ENCODE results near the gene L3HYPDH.

L3HYPDH gene

DNA sequence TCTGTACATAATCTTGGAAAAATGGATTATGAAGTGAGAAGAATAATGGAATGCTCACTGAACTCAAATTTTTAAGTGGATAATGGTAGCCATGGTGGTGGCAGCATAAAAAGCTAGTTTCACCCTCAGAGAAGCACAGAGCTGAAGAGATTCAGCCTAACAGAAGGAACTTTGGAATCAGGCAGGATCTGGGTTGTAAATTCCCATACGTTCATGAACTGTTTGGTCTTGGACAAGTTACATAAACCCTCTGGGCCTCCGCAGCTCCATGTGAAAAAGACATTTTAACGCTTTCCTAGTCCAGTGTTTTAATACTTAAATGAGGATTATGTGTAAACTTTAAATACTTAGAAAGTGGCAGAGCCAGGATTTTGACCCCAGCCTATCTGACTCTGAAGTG lies 26.8 kb upstream of the L3HYPDH start:
- Histone ChIP-seq H3K27ac (ENCODE audit: low read length) (no peak overlapping the region), H3K4me3 (ENCODE audit: low read depth in 1 of 2, low read length in 2 of 2) (no peak overlapping the region), H3K9me3 (ENCODE audit: insufficient read depth, low read length, severe bottlenecking) (no peaks in the 10 kb centered on the region), H3K79me2 (ENCODE audit: insufficient read depth, low read length) (no peaks in the 10 kb centered on the region), H3K4me2 (ENCODE audit: insufficient read depth, low read length) (no peak overlapping the region), H3K9ac (ENCODE audit: low read depth, low read length) (no peak overlapping the region), H3K36me3 (ENCODE audit: insufficient read depth, low read length) (no peaks in the 10 kb centered on the region), H3K4me1 (ENCODE audit: insufficient read depth, low read length) (no peaks in the 10 kb centered on the region), H2AFZ (ENCODE audit: low read depth, low read length) (no peak overlapping the region), H4K20me1 (ENCODE audit: insufficient read depth, low read length) (no peaks in the 10 kb centered on the region), H3K27me3 (ENCODE audit: insufficient read depth, low read length, poor library complexity) (no peaks in the 10 kb centered on the region)
- no peak for TF ChIP-seq EZH2 (IDR thresholded peaks at IDR 0.05; ENCODE audit: borderline replicate concordance, low read depth, low read length, severe bottlenecking)
- TF ChIP-seq, protein P1, sequence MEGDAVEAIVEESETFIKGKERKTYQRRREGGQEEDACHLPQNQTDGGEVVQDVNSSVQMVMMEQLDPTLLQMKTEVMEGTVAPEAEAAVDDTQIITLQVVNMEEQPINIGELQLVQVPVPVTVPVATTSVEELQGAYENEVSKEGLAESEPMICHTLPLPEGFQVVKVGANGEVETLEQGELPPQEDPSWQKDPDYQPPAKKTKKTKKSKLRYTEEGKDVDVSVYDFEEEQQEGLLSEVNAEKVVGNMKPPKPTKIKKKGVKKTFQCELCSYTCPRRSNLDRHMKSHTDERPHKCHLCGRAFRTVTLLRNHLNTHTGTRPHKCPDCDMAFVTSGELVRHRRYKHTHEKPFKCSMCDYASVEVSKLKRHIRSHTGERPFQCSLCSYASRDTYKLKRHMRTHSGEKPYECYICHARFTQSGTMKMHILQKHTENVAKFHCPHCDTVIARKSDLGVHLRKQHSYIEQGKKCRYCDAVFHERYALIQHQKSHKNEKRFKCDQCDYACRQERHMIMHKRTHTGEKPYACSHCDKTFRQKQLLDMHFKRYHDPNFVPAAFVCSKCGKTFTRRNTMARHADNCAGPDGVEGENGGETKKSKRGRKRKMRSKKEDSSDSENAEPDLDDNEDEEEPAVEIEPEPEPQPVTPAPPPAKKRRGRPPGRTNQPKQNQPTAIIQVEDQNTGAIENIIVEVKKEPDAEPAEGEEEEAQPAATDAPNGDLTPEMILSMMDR (IDR thresholded peaks at IDR 0.05; ENCODE audit: borderline replicate concordance, extremely low read depth, low read length, poor library complexity, severe bottlenecking), result no peak
- DNase-seq (no peak), ATAC-seq (ENCODE audit: insufficient read depth, low read depth) (no peak)

DNA sequence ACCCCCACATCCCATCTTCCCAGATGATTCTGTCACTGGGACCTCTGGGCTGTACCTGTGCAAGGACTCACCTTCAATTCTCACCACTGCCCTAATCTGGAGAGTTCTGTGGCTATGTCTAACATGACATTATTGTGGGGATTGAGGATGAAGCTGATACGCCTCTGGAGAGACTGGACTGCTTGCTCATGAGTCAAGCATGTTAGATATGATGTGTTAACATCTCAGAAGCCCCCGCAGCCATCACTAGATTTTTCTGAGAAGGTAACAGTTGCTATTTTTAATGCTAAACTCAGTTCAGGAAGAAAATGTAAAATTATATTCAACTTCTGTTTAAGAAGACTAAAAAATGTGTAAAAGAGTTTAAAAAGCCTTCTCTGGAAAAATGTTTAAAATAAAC lies 25.8 kb upstream of the L3HYPDH start:
- no peaks in the 10 kb centered on the region for H4K20me1 ChIP-seq (ENCODE audit: insufficient read depth, low read length)
- H3K79me2 ChIP-seq (ENCODE audit: insufficient read depth, low read length), result no peaks in the 10 kb centered on the region
- TF ChIP-seq, protein P1 (IDR thresholded peaks at IDR 0.05; ENCODE audit: borderline replicate concordance, extremely low read depth, low read length, poor library complexity, severe bottlenecking), result no peak
- TF ChIP-seq EZH2 (IDR thresholded peaks at IDR 0.05; ENCODE audit: borderline replicate concordance, low read depth, low read length, severe bottlenecking), result no peak
- H2AFZ ChIP-seq (ENCODE audit: low read depth, low read length), result no peak overlapping the region
- no peak overlapping the region for H3K9ac ChIP-seq (ENCODE audit: low read depth, low read length)
- H3K4me3 ChIP-seq (ENCODE audit: low read depth in 1 of 2, low read length in 2 of 2), result no peak overlapping the region
- DNase-seq (no peak), ATAC-seq (ENCODE audit: insufficient read depth, low read depth) (no peak)
- H3K36me3 ChIP-seq (ENCODE audit: insufficient read depth, low read length), result no peaks in the 10 kb centered on the region
- no peak overlapping the region for H3K27ac ChIP-seq (ENCODE audit: low read length)
- peaks cover under 1% of the 10 kb centered on the region; the same call in 1 of the 2 replicates for H3K4me1 ChIP-seq (ENCODE audit: insufficient read depth, low read length)
- H3K4me2 ChIP-seq (ENCODE audit: insufficient read depth, low read length), result no peak overlapping the region
- H3K9me3 ChIP-seq (ENCODE audit: insufficient read depth, low read length, severe bottlenecking), result no peaks in the 10 kb centered on the region
- no peaks in the 10 kb centered on the region for H3K27me3 ChIP-seq (ENCODE audit: insufficient read depth, low read length, poor library complexity)

DNA sequence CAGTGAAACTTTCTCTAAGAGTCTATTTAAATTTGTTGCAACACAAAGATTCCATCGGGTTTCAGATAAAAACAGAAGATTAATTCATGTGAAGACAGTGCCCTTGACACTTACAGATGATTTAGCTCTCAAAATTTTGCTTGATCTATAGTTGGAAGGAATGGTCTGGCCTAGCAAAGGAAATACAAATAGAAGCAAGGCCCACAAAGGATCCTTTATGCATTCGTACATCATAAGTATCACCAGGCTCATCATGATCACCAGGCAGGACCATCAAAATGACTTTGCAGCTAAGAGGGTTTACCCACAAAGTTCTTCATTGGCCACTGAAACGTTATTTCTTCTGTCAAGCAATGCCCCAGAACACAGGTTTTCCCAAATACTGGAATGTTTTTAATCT lies 24.9 kb upstream of the L3HYPDH start:
- Histone ChIP-seq H3K36me3 (ENCODE audit: insufficient read depth, low read length) (peaks cover 2% of the 10 kb centered on the region; the same call in 1 of the 2 replicates), H3K4me1 (ENCODE audit: insufficient read depth, low read length) (peaks cover 8% of the 10 kb centered on the region; the same call in 1 of the 2 replicates), H3K27ac (ENCODE audit: low read length) (no peak overlapping the region), H3K9ac (ENCODE audit: low read depth, low read length) (no peak overlapping the region), H3K4me2 (ENCODE audit: insufficient read depth, low read length) (no peak overlapping the region), H4K20me1 (ENCODE audit: insufficient read depth, low read length) (no peaks in the 10 kb centered on the region), H3K4me3 (ENCODE audit: low read depth in 1 of 2, low read length in 2 of 2) (no peak overlapping the region), H2AFZ (ENCODE audit: low read depth, low read length) (no peak overlapping the region), H3K9me3 (ENCODE audit: insufficient read depth, low read length, severe bottlenecking) (no peaks in the 10 kb centered on the region), H3K27me3 (ENCODE audit: insufficient read depth, low read length, poor library complexity) (no peaks in the 10 kb centered on the region), H3K79me2 (ENCODE audit: insufficient read depth, low read length) (no peaks in the 10 kb centered on the region)
- ATAC-seq (ENCODE audit: insufficient read depth, low read depth) (no peak), DNase-seq (no peak)
- TF ChIP-seq EZH2 (IDR thresholded peaks at IDR 0.05; ENCODE audit: borderline replicate concordance, low read depth, low read length, severe bottlenecking), result no peak
- TF ChIP-seq, protein P1 (IDR thresholded peaks at IDR 0.05; ENCODE audit: borderline replicate concordance, extremely low read depth, low read length, poor library complexity, severe bottlenecking), result no peak

DNA sequence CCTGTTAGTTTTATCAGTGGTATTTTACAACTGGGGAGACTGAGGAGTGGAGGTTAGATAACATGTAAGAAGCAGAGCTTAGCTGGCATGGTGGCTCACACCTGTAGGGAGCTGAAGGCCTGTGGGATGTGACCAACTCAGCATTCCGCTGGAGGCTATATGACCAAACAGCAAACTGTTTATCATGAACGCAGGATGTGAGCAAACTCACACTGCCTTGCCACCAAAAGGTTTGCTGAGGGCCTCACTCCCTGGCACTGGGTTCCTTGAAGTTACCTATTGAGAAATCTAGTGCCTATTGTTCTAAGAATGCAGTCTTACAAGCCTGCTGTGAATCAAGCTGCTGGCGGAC lies 23.5 kb upstream of the L3HYPDH start:
- Histone ChIP-seq H3K27me3 (ENCODE audit: insufficient read depth, low read length, poor library complexity) (no peaks in the 10 kb centered on the region), H3K9ac (ENCODE audit: low read depth, low read length) (no peak overlapping the region), H3K36me3 (ENCODE audit: insufficient read depth, low read length) (peaks cover 12% of the 10 kb centered on the region; the same call in 1 of the 2 replicates), H3K27ac (ENCODE audit: low read length) (no peak overlapping the region), H3K79me2 (ENCODE audit: insufficient read depth, low read length) (no peaks in the 10 kb centered on the region), H3K9me3 (ENCODE audit: insufficient read depth, low read length, severe bottlenecking) (no peaks in the 10 kb centered on the region), H3K4me3 (ENCODE audit: low read depth in 1 of 2, low read length in 2 of 2) (no peak overlapping the region), H3K4me1 (ENCODE audit: insufficient read depth, low read length) (peaks cover 9% of the 10 kb centered on the region; the same call in 1 of the 2 replicates), H3K4me2 (ENCODE audit: insufficient read depth, low read length) (no peak overlapping the region), H2AFZ (ENCODE audit: low read depth, low read length) (no peak overlapping the region), H4K20me1 (ENCODE audit: insufficient read depth, low read length) (peaks cover 3% of the 10 kb centered on the region; the same call in 1 of the 2 replicates)
- ATAC-seq (ENCODE audit: insufficient read depth, low read depth) (no peak), DNase-seq (no peak)
- TF ChIP-seq EZH2 (IDR thresholded peaks at IDR 0.05; ENCODE audit: borderline replicate concordance, low read depth, low read length, severe bottlenecking), result no peak
- TF ChIP-seq, protein P1 (IDR thresholded peaks at IDR 0.05; ENCODE audit: borderline replicate concordance, extremely low read depth, low read length, poor library complexity, severe bottlenecking), result no peak
